Parathyroid adenoma (tissue), 2 donors: ENCODE data around the gene KLF17.

Source experiments
- H2AFZ ChIP-seq: fragments of 300-600 bp; sonication (generic); one replicate; pipeline ENCODE4 v1.7.0; 2017; ENCODE audit warnings: antibody characterized with exemption, mild to moderate bottlenecking
- H3K27ac ChIP-seq: fragments of 300-600 bp; sonication (generic); one replicate; pipeline ENCODE4 v1.7.0; 2017
- H3K27me3 ChIP-seq: fragments of 300-600 bp; sonication (generic); one replicate; pipeline ENCODE4 v1.7.0; 2017; ENCODE audit warnings: low read length; ENCODE audit not compliant: control insufficient read depth, insufficient read depth
- H3K36me3 ChIP-seq: fragments of 300-600 bp; sonication (generic); one replicate; pipeline ENCODE4 v1.7.0; 2017; ENCODE audit warnings: low read length; ENCODE audit not compliant: control insufficient read depth, insufficient read depth
- H3K4me1 ChIP-seq: fragments of 300-600 bp; sonication (generic); one replicate; pipeline ENCODE4 v1.7.0; 2017; ENCODE audit warnings: control low read depth
- H3K4me2 ChIP-seq: fragments of 300-600 bp; sonication (generic); one replicate; pipeline ENCODE4 v1.7.0; 2017; ENCODE audit warnings: low read length
- H3K4me3 ChIP-seq: fragments of 300-600 bp; sonication (generic); one replicate; pipeline ENCODE4 v1.7.0; 2017; ENCODE audit warnings: low read depth, low read length
- H3K79me2 ChIP-seq: fragments of 300-600 bp; sonication (generic); one replicate; pipeline ENCODE4 v1.7.0; 2017; ENCODE audit warnings: control low read depth
- H3K9ac ChIP-seq: fragments of 300-600 bp; sonication (generic); one replicate; pipeline ENCODE4 v1.7.0; 2017; ENCODE audit warnings: mild to moderate bottlenecking
- H3K9me3 ChIP-seq: fragments of 300-600 bp; sonication (generic); one replicate; pipeline ENCODE4 v1.7.0; 2017; ENCODE audit warnings: low read length; ENCODE audit not compliant: control insufficient read depth
- TF ChIP-seq, protein P1 (sequence below): fragments of 300-600 bp; sonication (generic); IDR thresholded peaks from one replicate; pipeline ENCODE4 v1.7.0; 2017; ENCODE audit warnings: antibody characterized with exemption, mild to moderate bottlenecking
- donor health status: primary hyperparathyroidism.

Gene KLF17

GRCh38 chr1:44154049-44154448, 35.4 kb downstream of the KLF17 start:
- H3K4me3 ChIP-seq = no peak overlapping the region
- no peak overlapping the region for H3K4me2 ChIP-seq
- H3K9me3 ChIP-seq = no peaks in the 10 kb centered on the region
- no peak overlapping the region for H3K9ac ChIP-seq
- H3K79me2 ChIP-seq = no peaks in the 10 kb centered on the region
- no peak overlapping the region for H2AFZ ChIP-seq
- H3K27ac ChIP-seq = no peak overlapping the region
- H3K4me1 ChIP-seq = no peaks in the 10 kb centered on the region
- no peaks in the 10 kb centered on the region for H3K36me3 ChIP-seq
- TF ChIP-seq, protein P1, sequence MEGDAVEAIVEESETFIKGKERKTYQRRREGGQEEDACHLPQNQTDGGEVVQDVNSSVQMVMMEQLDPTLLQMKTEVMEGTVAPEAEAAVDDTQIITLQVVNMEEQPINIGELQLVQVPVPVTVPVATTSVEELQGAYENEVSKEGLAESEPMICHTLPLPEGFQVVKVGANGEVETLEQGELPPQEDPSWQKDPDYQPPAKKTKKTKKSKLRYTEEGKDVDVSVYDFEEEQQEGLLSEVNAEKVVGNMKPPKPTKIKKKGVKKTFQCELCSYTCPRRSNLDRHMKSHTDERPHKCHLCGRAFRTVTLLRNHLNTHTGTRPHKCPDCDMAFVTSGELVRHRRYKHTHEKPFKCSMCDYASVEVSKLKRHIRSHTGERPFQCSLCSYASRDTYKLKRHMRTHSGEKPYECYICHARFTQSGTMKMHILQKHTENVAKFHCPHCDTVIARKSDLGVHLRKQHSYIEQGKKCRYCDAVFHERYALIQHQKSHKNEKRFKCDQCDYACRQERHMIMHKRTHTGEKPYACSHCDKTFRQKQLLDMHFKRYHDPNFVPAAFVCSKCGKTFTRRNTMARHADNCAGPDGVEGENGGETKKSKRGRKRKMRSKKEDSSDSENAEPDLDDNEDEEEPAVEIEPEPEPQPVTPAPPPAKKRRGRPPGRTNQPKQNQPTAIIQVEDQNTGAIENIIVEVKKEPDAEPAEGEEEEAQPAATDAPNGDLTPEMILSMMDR = no peak
- no peaks in the 10 kb centered on the region for H3K27me3 ChIP-seq

- Histone ChIP-seq H3K4me1 (no peaks in the 10 kb centered on the region), H3K36me3 (no peaks in the 10 kb centered on the region), H3K9ac (no peak overlapping the region), H3K9me3 (no peaks in the 10 kb centered on the region), H3K27ac (no peak overlapping the region), H3K79me2 (no peaks in the 10 kb centered on the region), H3K4me3 (no peak overlapping the region), H3K27me3 (no peaks in the 10 kb centered on the region), H3K4me2 (no peak overlapping the region), H2AFZ (no peak overlapping the region)
- TF ChIP-seq, protein P1 = no peak
Measured at GRCh38 chr1:44157903-44158302, 39.3 kb downstream of the KLF17 start.

DNA sequence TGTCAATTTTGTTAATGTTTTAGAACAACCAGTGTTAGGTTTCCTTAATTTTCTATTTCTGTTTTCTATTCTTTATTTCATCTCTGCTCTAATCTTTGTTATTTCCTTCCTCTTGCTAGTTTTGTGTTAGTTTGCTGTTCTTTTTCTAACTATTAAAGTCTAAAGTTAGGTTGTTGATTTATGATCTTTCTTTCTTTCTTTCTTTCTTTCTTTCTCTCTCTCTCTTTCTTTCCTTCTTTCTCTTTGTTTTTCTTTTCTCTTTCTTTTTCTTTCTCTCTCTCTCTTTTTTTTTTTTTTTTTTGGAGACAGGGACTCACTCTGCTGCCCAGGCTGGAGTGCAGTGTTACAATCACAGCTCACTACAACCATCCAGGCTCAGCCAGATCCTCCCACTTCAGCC, 40.2 kb downstream of the KLF17 start:
- H3K36me3 ChIP-seq = no peaks in the 10 kb centered on the region
- no peak overlapping the region for H2AFZ ChIP-seq
- no peaks in the 10 kb centered on the region for H3K4me1 ChIP-seq
- no peaks in the 10 kb centered on the region for H3K9me3 ChIP-seq
- no peak overlapping the region for H3K4me2 ChIP-seq
- TF ChIP-seq, protein P1 = no peak
- H3K4me3 ChIP-seq = no peak overlapping the region
- no peaks in the 10 kb centered on the region for H3K79me2 ChIP-seq
- H3K27ac ChIP-seq = no peak overlapping the region
- no peak overlapping the region for H3K9ac ChIP-seq
- no peaks in the 10 kb centered on the region for H3K27me3 ChIP-seq

DNA sequence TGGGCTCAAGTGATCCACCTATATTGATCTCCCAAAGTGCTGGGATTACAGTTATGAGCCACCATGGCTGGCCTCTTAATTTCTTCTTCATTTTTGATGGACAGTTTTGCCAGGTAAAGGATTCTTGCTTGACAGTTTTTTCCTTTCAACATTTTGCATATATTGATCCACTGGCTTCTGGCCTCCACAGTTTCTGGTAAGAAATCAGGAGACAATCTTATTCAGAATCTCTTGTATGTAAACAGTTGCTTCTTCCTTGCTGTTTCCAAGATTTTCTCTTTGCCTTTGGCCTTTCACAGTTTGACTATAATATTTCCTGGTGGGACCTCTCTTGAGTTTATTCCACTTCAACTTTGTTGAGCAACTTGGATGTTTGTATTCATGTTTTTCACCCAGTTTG, 42.9 kb downstream of the KLF17 start:
- Histone ChIP-seq H3K36me3 (no peaks in the 10 kb centered on the region), H3K9ac (no peak overlapping the region), H3K9me3 (no peaks in the 10 kb centered on the region), H3K4me3 (no peak overlapping the region), H3K4me2 (no peak overlapping the region), H3K27me3 (no peaks in the 10 kb centered on the region), H3K79me2 (no peaks in the 10 kb centered on the region), H3K27ac (no peak overlapping the region), H3K4me1 (no peaks in the 10 kb centered on the region), H2AFZ (no peak overlapping the region)
- TF ChIP-seq, protein P1 = no peak

- Histone ChIP-seq H3K9ac (no peak overlapping the region), H3K4me1 (no peaks in the 10 kb centered on the region), H3K27me3 (no peaks in the 10 kb centered on the region), H3K9me3 (no peaks in the 10 kb centered on the region), H3K4me3 (no peak overlapping the region), H2AFZ (no peak overlapping the region), H3K27ac (no peak overlapping the region), H3K79me2 (no peaks in the 10 kb centered on the region), H3K4me2 (no peak overlapping the region), H3K36me3 (no peaks in the 10 kb centered on the region)
- TF ChIP-seq, protein P1 = no peak
Measured at GRCh38 chr1:44168520-44169098, 50.0 kb downstream of the KLF17 start.
